LNCaP clone FGC (cell line): ENCODE data around the gene MOV10L1.

Experiments
- DNase-seq: peaks from one replicate; pipeline ENCODE4 v3.0.0-alpha.2; 2011; ENCODE audit warnings: low read depth
- H3K4me3 ChIP-seq: 2 replicates; pipeline ENCODE4 v1.5.1; 2011; ENCODE audit warnings: mild to moderate bottlenecking, low read depth, low read length, control low read depth
- CTCF ChIP-seq: IDR thresholded peaks from 2 replicates; pipeline ENCODE4 v1.5.1; 2012; ENCODE audit warnings: mild to moderate bottlenecking; ENCODE audit not compliant: control insufficient read depth, insufficient read depth; ENCODE audit errors: extremely low read depth

The MOV10L1 gene

DNA sequence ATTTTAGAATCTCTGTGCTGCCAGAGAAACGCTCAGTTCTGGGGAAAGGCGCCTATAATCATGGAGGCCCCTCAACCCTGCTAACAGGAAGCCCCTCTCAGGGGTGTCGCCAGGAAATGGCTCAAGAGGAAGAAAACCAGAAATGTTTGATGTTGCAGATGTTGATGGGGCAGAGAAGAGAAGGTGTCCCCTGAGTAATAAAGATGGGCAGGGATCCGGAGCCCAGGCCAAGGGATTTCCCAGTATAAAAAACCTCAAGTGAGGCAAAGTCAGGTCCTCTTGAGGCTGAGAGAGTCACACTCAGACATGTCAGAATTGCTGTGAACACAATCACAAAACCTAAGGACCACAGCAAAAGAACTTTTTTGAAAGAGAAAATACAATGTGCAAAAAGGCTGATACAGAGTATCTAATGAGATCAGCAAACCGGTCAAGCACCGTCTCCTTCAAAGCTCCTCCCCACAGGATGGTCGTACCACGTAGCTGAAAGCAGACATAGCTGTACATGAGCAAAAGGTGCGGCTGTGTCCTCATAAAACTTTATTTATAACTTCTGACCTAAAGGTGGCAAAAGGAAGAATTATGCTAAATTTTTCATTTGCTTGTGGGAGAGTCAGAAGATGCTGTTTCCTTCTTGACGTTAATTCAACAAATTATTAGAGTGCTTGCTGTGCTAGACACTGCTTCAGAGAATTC lies 12.2 kb downstream of the MOV10L1 start:
- DNase-seq, result no peak
- no peak for TF ChIP-seq CTCF
- no peak overlapping the region for H3K4me3 ChIP-seq

DNA sequence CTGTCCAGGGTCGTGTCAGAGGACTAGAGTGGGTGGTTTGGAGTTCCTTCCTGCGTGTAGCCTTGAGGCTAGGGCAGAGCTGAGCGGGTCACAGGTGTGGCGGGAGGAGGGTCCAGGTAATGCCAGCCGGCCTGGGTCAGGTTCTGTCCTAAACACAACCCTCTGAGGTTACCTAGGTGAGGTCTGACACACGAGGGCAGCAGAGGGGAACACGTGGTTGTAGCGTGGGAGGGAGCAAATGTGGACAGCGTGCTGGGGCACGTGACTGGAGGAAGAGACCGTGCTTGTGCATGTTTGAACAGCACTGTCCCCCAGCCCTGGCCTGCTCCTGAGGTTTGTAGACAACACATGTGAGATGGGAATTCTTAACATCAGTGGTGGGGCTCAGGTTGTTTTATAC lies 13.1 kb downstream of the MOV10L1 start:
- H3K4me3 ChIP-seq, result no peak overlapping the region
- peak; percentile 4 for DNase-seq
- peak; percentile 39 for TF ChIP-seq CTCF

GRCh38 chr22:50104141-50104544 lies 14.3 kb downstream of the MOV10L1 start:
- TF ChIP-seq CTCF, result no peak
- H3K4me3 ChIP-seq, result no peak overlapping the region
- DNase-seq, result no peak

DNA sequence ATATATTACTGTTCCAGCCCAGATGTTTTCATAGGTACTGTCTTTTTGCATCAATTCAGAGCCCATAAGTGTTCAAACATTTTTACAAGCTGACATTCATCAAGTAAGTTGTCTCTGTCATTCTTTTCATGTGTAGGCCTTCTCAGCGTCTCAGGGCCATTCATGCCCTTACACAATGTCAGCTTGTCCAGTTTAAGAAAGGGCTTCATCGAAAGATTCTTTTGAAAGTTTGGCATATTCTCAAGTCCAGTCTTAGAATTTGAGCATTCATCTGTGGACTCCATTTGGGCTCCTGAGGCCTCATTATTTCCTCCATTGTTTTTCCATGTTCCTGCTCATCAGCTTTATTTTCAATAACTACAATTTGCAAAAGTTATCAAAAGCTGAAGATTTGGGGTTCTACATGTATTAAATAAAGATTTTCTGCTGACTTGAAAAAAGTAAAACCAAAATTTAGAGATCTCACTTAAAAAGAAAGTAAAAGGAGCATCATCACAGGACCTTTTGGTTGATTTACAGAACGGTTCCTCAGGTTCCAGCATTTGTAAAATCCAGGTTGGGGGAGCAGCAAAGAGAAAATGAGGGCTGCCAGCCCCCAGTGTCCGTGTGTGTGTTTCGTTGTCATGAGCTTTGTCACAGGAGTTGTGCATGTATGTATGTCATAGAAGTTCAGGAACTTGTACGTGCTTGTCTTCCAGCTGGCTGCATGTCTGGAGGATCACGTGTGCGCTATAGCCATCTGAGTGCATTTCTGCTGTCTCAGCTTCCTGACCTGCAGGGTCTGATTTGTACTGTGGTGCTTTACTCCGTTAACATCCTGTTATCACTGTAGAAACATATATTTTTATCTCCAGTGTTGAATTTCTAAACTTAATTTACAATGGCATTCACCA lies 15.6 kb downstream of the MOV10L1 start:
- DNase-seq, result no peak
- no peak overlapping the region for H3K4me3 ChIP-seq
- no peak for TF ChIP-seq CTCF

DNA sequence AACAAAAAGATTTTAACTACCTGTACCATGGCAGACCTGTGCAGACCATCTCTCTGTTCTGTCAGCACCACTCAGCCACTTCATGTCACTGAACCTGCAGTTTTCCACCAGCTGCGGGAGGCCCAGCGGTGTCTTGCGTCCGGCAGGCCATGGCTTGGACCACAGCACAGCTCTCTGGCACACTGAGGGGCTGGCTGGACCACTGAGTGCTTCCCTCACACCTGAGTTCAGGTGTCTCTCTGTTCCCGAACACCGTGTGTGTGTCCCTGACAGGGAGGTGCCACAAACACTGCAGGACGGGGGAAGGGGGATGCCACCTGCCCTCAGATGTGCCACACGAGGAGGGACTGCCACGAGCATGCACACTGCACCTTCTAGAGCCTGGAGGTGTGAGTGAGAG lies 17.7 kb downstream of the MOV10L1 start:
- no peak for TF ChIP-seq CTCF
- no peak overlapping the region for H3K4me3 ChIP-seq
- no peak for DNase-seq

DNA sequence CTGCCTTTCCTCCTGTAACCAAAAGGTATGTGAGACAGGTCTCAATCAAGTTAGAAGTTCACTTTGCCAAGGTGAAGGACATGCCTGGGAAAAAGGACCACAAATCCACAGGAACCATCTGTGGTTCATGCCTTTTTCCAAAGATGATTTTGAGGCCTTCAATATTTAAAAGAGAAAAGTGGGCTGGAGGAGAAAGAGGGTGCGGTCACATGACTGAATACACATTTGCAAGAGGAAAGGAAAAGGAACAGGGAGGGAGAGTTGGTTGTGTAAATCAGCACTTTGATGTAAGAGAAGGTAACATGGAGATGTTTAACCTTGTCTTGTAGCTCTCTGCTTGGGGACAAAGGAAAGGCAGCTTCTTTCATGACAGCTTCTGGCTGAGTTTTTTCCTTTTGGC lies 21.2 kb downstream of the MOV10L1 start:
- no peak overlapping the region for H3K4me3 ChIP-seq
- no peak for TF ChIP-seq CTCF

More for the DNA sequence above, 21.2 kb downstream of the MOV10L1 start:
- DNase-seq, result no peak
